Measurements from ENCODE around the gene FRMD6.

GRCh38 chr14:51677738-51678137 lies 26.0 kb downstream of the FRMD6 start:
- TF ChIP-seq CTCF (IDR thresholded peaks at IDR 0.05) (no peak), POLR2A (IDR thresholded peaks at IDR 0.05) (no peak)

Measured in Peyer's patch (tissue), 4 donors.